IPS DF 6.9 (cell line): Measurements from ENCODE around the gene MAU2.

Source experiments
- DNase-seq: peaks from one replicate; pipeline ENCODE4 v3.0.0-alpha.2; 2013; ENCODE audit warnings: low read depth, low spot score
- H3K27ac ChIP-seq: one replicate; pipeline ENCODE4 v1.5.1; 2013; ENCODE audit warnings: low read length, control low read depth
- H3K27me3 ChIP-seq: 2 replicates; pipeline ENCODE4 v1.6.1; 2013; ENCODE audit warnings: mild to moderate bottlenecking, low read length; ENCODE audit not compliant: control insufficient read depth, insufficient read depth
- H3K36me3 ChIP-seq: 2 replicates; pipeline ENCODE4 v1.6.1; 2013; ENCODE audit warnings: low read length; ENCODE audit not compliant: control insufficient read depth, insufficient read depth
- H3K4me1 ChIP-seq: 2 replicates; pipeline ENCODE4 v1.6.1; 2013; ENCODE audit warnings: low read length; ENCODE audit not compliant: control insufficient read depth, insufficient read depth
- H3K4me3 ChIP-seq: 2 replicates; pipeline ENCODE4 v1.5.1; 2013; ENCODE audit warnings: mild to moderate bottlenecking, low read length
- H3K9me3 ChIP-seq: 2 replicates; pipeline ENCODE4 v1.6.1; 2013; ENCODE audit warnings: low read length, inconsistent platforms; ENCODE audit not compliant: control insufficient read depth, insufficient read depth
- WGBS: extraction: QIAGEN DNeasy Blood & Tissue Kit; methylation state at CpG from one replicate; pipeline ENCODE4 v1.1.7; 2013; ENCODE audit warnings: mixed read lengths, missing lambda C conversion rate; ENCODE audit not compliant: insufficient read length, insufficient coverage; 5-methylcytosine and 5-hydroxymethylcytosine counted together

Gene MAU2

GRCh38 chr19:19334063-19334988, 13.7 kb downstream of the MAU2 start:
- Histone ChIP-seq H3K9me3 (no peaks in the 10 kb centered on the region), H3K27ac (no peak overlapping the region), H3K36me3 (peaks cover 14% of the 10 kb centered on the region), H3K4me1 (no peaks in the 10 kb centered on the region), H3K4me3 (no peak overlapping the region), H3K27me3 (no peaks in the 10 kb centered on the region)
- WGBS, result no CpG with 5 or more reads among the region's 22 CpGs
- DNase-seq, result no peak

- Histone ChIP-seq H3K27ac (no peak overlapping the region), H3K9me3 (no peaks in the 10 kb centered on the region), H3K27me3 (no peaks in the 10 kb centered on the region), H3K36me3 (peaks cover 13% of the 10 kb centered on the region), H3K4me1 (no peaks in the 10 kb centered on the region), H3K4me3 (no peak overlapping the region)
- no CpG with 5 or more reads among the region's 3 CpGs for WGBS
- DNase-seq, result no peak
Measured at GRCh38 chr19:19334989-19335344, 14.3 kb downstream of the MAU2 start.

- H3K4me1 ChIP-seq, result no peaks in the 10 kb centered on the region
- no peak for DNase-seq
- WGBS, result no CpG with 5 or more reads among the region's 16 CpGs
- H3K4me3 ChIP-seq, result no peak overlapping the region
- peaks cover 13% of the 10 kb centered on the region for H3K36me3 ChIP-seq
- no peak overlapping the region for H3K27ac ChIP-seq
- no peaks in the 10 kb centered on the region for H3K27me3 ChIP-seq
- no peaks in the 10 kb centered on the region for H3K9me3 ChIP-seq
Measured at GRCh38 chr19:19335408-19336158, 15.0 kb downstream of the MAU2 start.

GRCh38 chr19:19336597-19336996, 16.0 kb downstream of the MAU2 start:
- WGBS, result no CpG with 5 or more reads among the region's 3 CpGs
- Histone ChIP-seq H3K27me3 (no peaks in the 10 kb centered on the region), H3K4me3 (no peak overlapping the region), H3K9me3 (no peaks in the 10 kb centered on the region), H3K36me3 (peaks cover 13% of the 10 kb centered on the region), H3K27ac (no peak overlapping the region), H3K4me1 (no peaks in the 10 kb centered on the region)
- no peak for DNase-seq

GRCh38 chr19:19337120-19337519, 16.5 kb downstream of the MAU2 start:
- WGBS, result no CpG with 5 or more reads among the region's 17 CpGs
- no peaks in the 10 kb centered on the region for H3K4me1 ChIP-seq
- H3K27me3 ChIP-seq, result no peaks in the 10 kb centered on the region
- H3K36me3 ChIP-seq, result peaks cover 13% of the 10 kb centered on the region
- no peak for DNase-seq
- H3K4me3 ChIP-seq, result no peak overlapping the region
- H3K27ac ChIP-seq, result no peak overlapping the region
- no peaks in the 10 kb centered on the region for H3K9me3 ChIP-seq

- Histone ChIP-seq H3K36me3 (peaks cover 13% of the 10 kb centered on the region), H3K27me3 (no peaks in the 10 kb centered on the region), H3K4me3 (no peak overlapping the region), H3K9me3 (no peaks in the 10 kb centered on the region), H3K4me1 (no peaks in the 10 kb centered on the region), H3K27ac (no peak overlapping the region)
- DNase-seq, result no peak
- no CpG with 5 or more reads among the region's 7 CpGs for WGBS
Measured at GRCh38 chr19:19338082-19338481, 17.5 kb downstream of the MAU2 start.

- Histone ChIP-seq H3K36me3 (peaks cover 33% of the 10 kb centered on the region), H3K9me3 (no peaks in the 10 kb centered on the region), H3K27me3 (no peaks in the 10 kb centered on the region), H3K27ac (no peak overlapping the region), H3K4me1 (no peaks in the 10 kb centered on the region), H3K4me3 (no peak overlapping the region)
- no peak for DNase-seq
- no CpG with 5 or more reads among the region's 11 CpGs for WGBS
Measured at GRCh38 chr19:19341026-19341425, 20.4 kb downstream of the MAU2 start.

- Histone ChIP-seq H3K27me3 (no peaks in the 10 kb centered on the region), H3K4me1 (no peaks in the 10 kb centered on the region), H3K4me3 (no peak overlapping the region), H3K36me3 (peaks cover 33% of the 10 kb centered on the region), H3K9me3 (no peaks in the 10 kb centered on the region), H3K27ac (no peak overlapping the region)
- DNase-seq, result peak; percentile 76
- no CpG with 5 or more reads among the region's 28 CpGs for WGBS
Measured at GRCh38 chr19:19342086-19343015, 21.7 kb downstream of the MAU2 start.

GRCh38 chr19:19343016-19343362, 22.4 kb downstream of the MAU2 start:
- WGBS, result no CpG with 5 or more reads among the region's 7 CpGs
- Histone ChIP-seq H3K4me1 (no peaks in the 10 kb centered on the region), H3K9me3 (no peaks in the 10 kb centered on the region), H3K27ac (no peak overlapping the region), H3K4me3 (no peak overlapping the region), H3K27me3 (no peaks in the 10 kb centered on the region), H3K36me3 (peaks cover 34% of the 10 kb centered on the region)
- no peak for DNase-seq

GRCh38 chr19:19343762-19344161, 23.1 kb downstream of the MAU2 start:
- peaks cover 30% of the 10 kb centered on the region for H3K36me3 ChIP-seq
- H3K4me3 ChIP-seq, result no peak overlapping the region
- H3K27me3 ChIP-seq, result no peaks in the 10 kb centered on the region
- no peaks in the 10 kb centered on the region for H3K4me1 ChIP-seq
- no CpG with 5 or more reads among the region's 14 CpGs for WGBS
- no peak for DNase-seq
- H3K27ac ChIP-seq, result no peak overlapping the region
- H3K9me3 ChIP-seq, result no peaks in the 10 kb centered on the region
